ENCODE data around the gene BTBD2.

Gene BTBD2

GRCh38 chr19:1986357-1987162 lies 29.0 kb downstream of the BTBD2 start:
- no peak overlapping the region for H3K4me3 ChIP-seq (replicated peaks; ENCODE audit: low read depth, low read length)
- TF ChIP-seq CTCF (IDR thresholded peaks at IDR 0.05; ENCODE audit: insufficient read depth, low read length, poor library complexity, severe bottlenecking) = no peak
- H3K27me3 ChIP-seq (replicated peaks; ENCODE audit: control insufficient read depth, insufficient read depth, low read length) = no peaks in the 10 kb centered on the region
- DNase-seq (ENCODE audit: extremely low read depth, insufficient read length) = peak; percentile 23
- peaks cover 43% of the 10 kb centered on the region for H3K36me3 ChIP-seq (ENCODE audit: control insufficient read depth, insufficient read depth, low read length)

GRCh38 chr19:1985588-1986356 lies 29.7 kb downstream of the BTBD2 start:
- Histone ChIP-seq H3K4me3 (replicated peaks; ENCODE audit: low read depth, low read length) (no peak overlapping the region), H3K27me3 (replicated peaks; ENCODE audit: control insufficient read depth, insufficient read depth, low read length) (no peaks in the 10 kb centered on the region), H3K36me3 (ENCODE audit: control insufficient read depth, insufficient read depth, low read length) (peaks cover 43% of the 10 kb centered on the region)
- DNase-seq (ENCODE audit: extremely low read depth, insufficient read length) = no peak
- TF ChIP-seq CTCF (IDR thresholded peaks at IDR 0.05; ENCODE audit: insufficient read depth, low read length, poor library complexity, severe bottlenecking) = no peak

GRCh38 chr19:1984357-1984756 lies 31.2 kb downstream of the BTBD2 start:
- TF ChIP-seq CTCF (IDR thresholded peaks at IDR 0.05; ENCODE audit: insufficient read depth, low read length, poor library complexity, severe bottlenecking) = no peak
- no peak overlapping the region for H3K4me3 ChIP-seq (replicated peaks; ENCODE audit: low read depth, low read length)
- no peaks in the 10 kb centered on the region for H3K27me3 ChIP-seq (replicated peaks; ENCODE audit: control insufficient read depth, insufficient read depth, low read length)
- H3K36me3 ChIP-seq (ENCODE audit: control insufficient read depth, insufficient read depth, low read length) = peaks cover 36% of the 10 kb centered on the region
- DNase-seq (ENCODE audit: extremely low read depth, insufficient read length) = no peak

- no peaks in the 10 kb centered on the region for H3K27me3 ChIP-seq (replicated peaks; ENCODE audit: control insufficient read depth, insufficient read depth, low read length)
- no peak for TF ChIP-seq CTCF (IDR thresholded peaks at IDR 0.05; ENCODE audit: insufficient read depth, low read length, poor library complexity, severe bottlenecking)
- no peak overlapping the region for H3K4me3 ChIP-seq (replicated peaks; ENCODE audit: low read depth, low read length)
- DNase-seq (ENCODE audit: extremely low read depth, insufficient read length) = no peak
- H3K36me3 ChIP-seq (ENCODE audit: control insufficient read depth, insufficient read depth, low read length) = peaks cover 28% of the 10 kb centered on the region
Observed at GRCh38 chr19:1981253-1981652, 34.3 kb downstream of the BTBD2 start.

- Histone ChIP-seq H3K27me3 (replicated peaks; ENCODE audit: control insufficient read depth, insufficient read depth, low read length) (no peaks in the 10 kb centered on the region), H3K36me3 (ENCODE audit: control insufficient read depth, insufficient read depth, low read length) (peaks cover 25% of the 10 kb centered on the region), H3K4me3 (replicated peaks; ENCODE audit: low read depth, low read length) (no peak overlapping the region)
- no peak for DNase-seq (ENCODE audit: extremely low read depth, insufficient read length)
- TF ChIP-seq CTCF (IDR thresholded peaks at IDR 0.05; ENCODE audit: insufficient read depth, low read length, poor library complexity, severe bottlenecking) = no peak
Observed at GRCh38 chr19:1980809-1981181, 34.7 kb downstream of the BTBD2 start.

Measured in GM06990 (cell line).